H1 (cell line): Measurements from ENCODE around the gene DRAM1. TPM values are rescaled to one million over a fixed set of nuclear protein-coding genes. Genes with fewer than 3 reads are reported as not detected.

Source experiments
- CTCF ChIA-PET: fragments of 300-600 bp; sonication (Branson Sonifier 250); formaldehyde crosslinking; loops from one replicate; lab custom pipeline; 2021; ENCODE audit not compliant: partially characterized antibody; lab: Charles Lee
- POLR2A ChIA-PET: fragments of 300-600 bp; sonication (Branson Sonifier 250); formaldehyde crosslinking; loops from one replicate; lab custom pipeline; 2021; ENCODE audit warnings: inconsistent platforms; ENCODE audit not compliant: partially characterized antibody; lab: Charles Lee
- DNase-seq, 2 experiments: peaks; one replicate each; pipeline versions ENCODE4 v3.0.0 to v3.0.0-alpha.2; 2010 to 2022; ENCODE audit warnings: low spot score in 2 of 2, low read depth in 1 of 2, mixed read lengths in 1 of 2
- FAIRE-seq: peaks from 2 replicates; lab custom pipeline; 2011; peaks lifted over from hg19 to GRCh38; lab: Jason Lieb, UNC
- H2AFZ ChIP-seq: 2 replicates; pipeline ENCODE4 v1.8.1; 2012; ENCODE audit warnings: low read length, inconsistent platforms
- H2AK5ac ChIP-seq: 2 replicates; pipeline ENCODE4 v1.6.1; 2013; ENCODE audit warnings: low read depth, low read length
- H2BK120ac ChIP-seq: replicated peaks from 2 replicates; pipeline ENCODE3; 2013; ENCODE audit warnings: low read depth, low read length, inconsistent platforms
- H2BK12ac ChIP-seq: 2 replicates; pipeline ENCODE4 v1.6.1; 2013; ENCODE audit warnings: low read depth, low read length
- H2BK15ac ChIP-seq: 2 replicates; pipeline ENCODE4 v1.6.1; 2013; ENCODE audit warnings: low read length
- H2BK20ac ChIP-seq: 2 replicates; pipeline ENCODE4 v1.6.1; 2013; ENCODE audit warnings: low read length
- H2BK5ac ChIP-seq: 2 replicates; pipeline ENCODE4 v1.6.1; 2013; ENCODE audit warnings: low read depth, low read length
- H3K14ac ChIP-seq: 2 replicates; pipeline ENCODE4 v1.6.1; 2013; ENCODE audit warnings: inconsistent platforms; ENCODE audit not compliant: insufficient read length
- H3K18ac ChIP-seq: 2 replicates; pipeline ENCODE4 v1.6.1; 2013; ENCODE audit warnings: low read length; ENCODE audit errors: extremely low read depth
- H3K23ac ChIP-seq: 2 replicates; pipeline ENCODE4 v1.6.1; 2013; ENCODE audit warnings: inconsistent platforms; ENCODE audit not compliant: insufficient read length
- H3K23me2 ChIP-seq: 2 replicates; pipeline ENCODE4 v1.6.1; 2013; ENCODE audit warnings: low read depth, low read length
- H3K27ac ChIP-seq: 2 replicates; pipeline ENCODE4 v1.6.1; 2011; ENCODE audit warnings: low read depth, low read length, inconsistent platforms
- H3K27me3 ChIP-seq, 4 experiments: replicated peaks in 1 of 4; 1 replicate in 1 of 4; 2 replicates in 3 of 4; pipeline versions ENCODE4 v1.6.1 to v1.8.1; 2011 to 2013; ENCODE audit warnings: low read length in 3 of 4, mild to moderate bottlenecking in 3 of 4, inconsistent platforms in 2 of 4, mixed read lengths in 2 of 4, moderate library complexity in 1 of 4; ENCODE audit not compliant: control insufficient read depth in 3 of 4, insufficient read depth in 3 of 4; ENCODE audit errors: extremely low read depth in 1 of 4
- H3K36me3 ChIP-seq, 4 experiments: 2 replicates each; pipeline versions ENCODE4 v1.6.1 to v1.8.1; 2011 to 2013; ENCODE audit warnings: mild to moderate bottlenecking in 4 of 4, low read length in 3 of 4, moderate library complexity in 2 of 4, control low read depth in 1 of 4, inconsistent platforms in 1 of 4; ENCODE audit not compliant: insufficient read depth in 4 of 4, control insufficient read depth in 2 of 4
- H3K4ac ChIP-seq: replicated peaks from 2 replicates; pipeline ENCODE3; 2013; ENCODE audit warnings: low read length, low read depth, mixed read lengths, inconsistent platforms; ENCODE audit not compliant: insufficient read length
- H3K4me1 ChIP-seq, 4 experiments: replicated peaks in 1 of 4; 1 replicate in 1 of 4; 2 replicates in 3 of 4; pipeline versions ENCODE4 v1.6.1 to v1.8.1; 2011 to 2013; ENCODE audit warnings: low read length in 3 of 4, inconsistent platforms in 2 of 4, mixed read lengths in 1 of 4; ENCODE audit not compliant: insufficient read depth in 4 of 4, control insufficient read depth in 3 of 4
- H3K4me2 ChIP-seq, 2 experiments: 2 replicates each; pipeline versions ENCODE4 v1.6.1 to v1.8.1; 2011 to 2013; ENCODE audit warnings: low read depth in 2 of 2, low read length in 2 of 2, control low read depth in 1 of 2, inconsistent platforms in 1 of 2, mild to moderate bottlenecking in 1 of 2; ENCODE audit not compliant: insufficient read depth in 1 of 2
- H3K4me3 ChIP-seq, 4 experiments: fragments of 200-600, 300-600 bp in 1 of 4; sonication (generic), shearing (Covaris generic), sonication (Bioruptor Twin) in 1 of 4; 2 replicates each; pipeline versions ENCODE4 v1.5.1 to v1.8.1; 2011 to 2016; ENCODE audit warnings: low read length in 4 of 4, low read depth in 3 of 4, control low read depth in 2 of 4, inconsistent platforms in 2 of 4, mild to moderate bottlenecking in 2 of 4, mixed read lengths in 1 of 4, moderate library complexity in 1 of 4; ENCODE audit not compliant: insufficient read depth in 2 of 4; ENCODE audit errors: extremely low read depth in 1 of 4
- H3K56ac ChIP-seq: replicated peaks from 2 replicates; pipeline ENCODE3; 2013; ENCODE audit warnings: low read depth, mild to moderate bottlenecking, mixed read lengths, low read length, inconsistent platforms; ENCODE audit not compliant: insufficient read length
- H3K79me1 ChIP-seq: 2 replicates; pipeline ENCODE4 v1.6.1; 2013; ENCODE audit warnings: low read depth, low read length, control low read depth
- H3K79me2 ChIP-seq, 2 experiments: 2 replicates each; pipeline versions ENCODE4 v1.6.1 to v1.8.1; 2012 to 2013; ENCODE audit warnings: low read length in 2 of 2, mild to moderate bottlenecking in 2 of 2, inconsistent platforms in 1 of 2; ENCODE audit not compliant: insufficient read depth in 2 of 2, control insufficient read depth in 1 of 2
- H3K9ac ChIP-seq, 4 experiments: replicated peaks in 1 of 4; 1 replicate in 1 of 4; 2 replicates in 3 of 4; pipeline versions ENCODE4 v1.6.1 to v1.8.1; 2011 to 2013; ENCODE audit warnings: low read depth in 3 of 4, low read length in 3 of 4, control low read depth in 2 of 4, mild to moderate bottlenecking in 2 of 4, moderate library complexity in 2 of 4, inconsistent platforms in 1 of 4; ENCODE audit errors: extremely low read depth in 1 of 4
- H3K9me3 ChIP-seq, 2 experiments: 2 replicates each; pipeline versions ENCODE4 v1.6.1 to v1.8.1; 2012 to 2013; ENCODE audit warnings: mild to moderate bottlenecking in 2 of 2, moderate library complexity in 2 of 2, control low read depth in 1 of 2, inconsistent platforms in 1 of 2, low read depth in 1 of 2, low read length in 1 of 2, mixed read lengths in 1 of 2; ENCODE audit not compliant: insufficient read depth in 2 of 2
- H4K20me1 ChIP-seq, 2 experiments: replicated peaks in 1 of 2; 2 replicates each; pipeline versions ENCODE3 to v1.8.1; 2011 to 2013; ENCODE audit warnings: inconsistent platforms in 2 of 2, low read length in 2 of 2, mild to moderate bottlenecking in 1 of 2; ENCODE audit not compliant: insufficient read depth in 2 of 2, control insufficient read depth in 1 of 2
- H4K5ac ChIP-seq: 2 replicates; pipeline ENCODE4 v1.6.1; 2013; ENCODE audit warnings: low read length, low read depth, mixed read lengths, inconsistent platforms; ENCODE audit not compliant: insufficient read length
- H4K8ac ChIP-seq: 2 replicates; pipeline ENCODE4 v1.8.0; 2013; ENCODE audit warnings: mild to moderate bottlenecking, moderate library complexity, low read length, inconsistent platforms; ENCODE audit not compliant: insufficient read depth; ENCODE audit errors: extremely low read depth
- H4K91ac ChIP-seq: replicated peaks from 2 replicates; pipeline ENCODE3; 2013; ENCODE audit warnings: low read length, mixed read lengths, inconsistent platforms; ENCODE audit not compliant: insufficient read length
- ASH2L ChIP-seq: fragments of 200-600, 300-600 bp; sonication (generic); IDR thresholded peaks from one replicate; pipeline ENCODE4 v1.7.1; 2017; ENCODE audit warnings: low read length
- CTBP2 ChIP-seq: IDR thresholded peaks from 2 replicates; pipeline ENCODE4 v1.7.0; 2011; ENCODE audit warnings: borderline replicate concordance, mild to moderate bottlenecking, moderate library complexity, mixed read lengths, low read length; ENCODE audit not compliant: insufficient read depth, insufficient read length
- CTCF ChIP-seq, 3 experiments: IDR thresholded peaks; 1 replicate in 2 of 3; 2 replicates in 1 of 3; pipeline versions ENCODE4 v1.5.1 to v1.6.1; 2011; ENCODE audit warnings: low read length in 3 of 3, mild to moderate bottlenecking in 3 of 3, inconsistent platforms in 2 of 3, low read depth in 1 of 3, moderate library complexity in 1 of 3; ENCODE audit not compliant: insufficient read depth in 1 of 3; ENCODE audit errors: control extremely low read depth in 1 of 3
- EP300 ChIP-seq, 2 experiments: IDR thresholded peaks; 1 replicate in 1 of 2; 2 replicates in 1 of 2; pipeline ENCODE4 v1.6.1; 2011 to 2012; ENCODE audit warnings: low read depth in 2 of 2, low read length in 2 of 2, mild to moderate bottlenecking in 2 of 2, borderline replicate concordance in 1 of 2, inconsistent platforms in 1 of 2, moderate library complexity in 1 of 2
- EZH2 ChIP-seq: fragments of 200-600 bp; sonication (generic); IDR thresholded peaks from 2 replicates; pipeline ENCODE4 v1.7.1; 2012; ENCODE audit warnings: low read depth, mild to moderate bottlenecking, moderate library complexity, low read length, inconsistent platforms; ENCODE audit not compliant: severe bottlenecking
- RXRA ChIP-seq: IDR thresholded peaks from 2 replicates; pipeline ENCODE4 v1.6.1; 2011; ENCODE audit warnings: low read depth, mild to moderate bottlenecking, low read length, moderate library complexity; ENCODE audit not compliant: insufficient read depth
- SP1 ChIP-seq: IDR thresholded peaks from 2 replicates; pipeline ENCODE4 v1.6.1; 2011; ENCODE audit warnings: low read depth, low read length
- WGBS, 2 experiments: shearing (Covaris generic) in 1 of 2; methylation state at CpG; one replicate each; pipeline versions ENCODE4 v1.1.6 to v1.1.7; 2013 to 2015; ENCODE audit warnings: low lambda C conversion rate in 2 of 2, mixed read lengths in 2 of 2, inconsistent platforms in 1 of 2, low coverage in 1 of 2, missing lambda C conversion rate in 1 of 2; ENCODE audit not compliant: insufficient replicate concordance in 2 of 2, insufficient coverage in 1 of 2, insufficient read length in 1 of 2; ENCODE audit errors: extremely low coverage in 1 of 2, missing lambda C conversion rate in 1 of 2; 5-methylcytosine and 5-hydroxymethylcytosine counted together
- polyA plus RNA-seq, 7 experiments: library from polyadenylated mRNA; depleted of rRNA in 3 of 7; stranded (reverse) in 5 of 7; unstranded in 2 of 7; fragments of >200 nt in 5 of 7; fragments of 200-250 nt in 2 of 7; gene quantifications; 1 replicate in 5 of 7; 2 replicates in 1 of 7; 4 replicates in 1 of 7; pipeline versions ENCODE4 v1.2.1 to v1.2.3, GENCODE V29; 2011 to 2013; ENCODE audit warnings: missing spikeins in 2 of 7, mixed read lengths in 2 of 7
- total RNA-seq: library from RNA; stranded (reverse); fragmentation: NEBNext Ultra II Directional; extraction: Animal tissue kit (Norgen Biotek cat#: 25700); gene quantifications from 2 replicates; pipeline ENCODE4 v1.2.1, GENCODE V29; 2021

Gene DRAM1
- total and polyA plus RNA-seq, 2 of the 8 experiments (the other 6 are each of a cell fraction or from before 2014, with no cell fraction given), result 4.6 to 6.2 TPM

GRCh38 chr12:101954113-101954512 lies 76.7 kb downstream of the DRAM1 start:
- H3K36me3 ChIP-seq, result no peaks in the 10 kb centered on the region
- H3K9me3 ChIP-seq, result no peaks in the 10 kb centered on the region
- H2BK12ac ChIP-seq, result no peak overlapping the region
- 86% methylated on average over 1 of the region's 1 CpG; no CpG with 5 or more reads in 1 of the 2 experiments for WGBS, 2 experiments
- no peaks in the 10 kb centered on the region for H3K79me2 ChIP-seq
- TF ChIP-seq EP300 (IDR thresholded peaks at IDR 0.05; ENCODE audit: borderline replicate concordance in 1 of 2, low read depth in 2 of 2, low read length in 2 of 2), result no peak
- no peak for TF ChIP-seq ASH2L
- TF ChIP-seq SP1, result no peak
- no peak for TF ChIP-seq EZH2
- TF ChIP-seq CTBP2, result no peak
- no peak for TF ChIP-seq CTCF (IDR thresholded peaks at IDR 0.05; ENCODE audit: control extremely low read depth in 1 of 3, insufficient read depth in 1 of 3, low read depth in 1 of 3, low read length in 3 of 3)
- no peak for TF ChIP-seq RXRA
- H2BK20ac ChIP-seq, result no peak overlapping the region
- H4K20me1 ChIP-seq, result no peaks in the 10 kb centered on the region
- no peak for DNase-seq
- ChIA-PET POLR2A (no interaction called here), CTCF (no interaction called here)
- H3K4ac ChIP-seq, result no peak overlapping the region
- no peak overlapping the region for H3K27ac ChIP-seq
- no peaks in the 10 kb centered on the region for H3K27me3 ChIP-seq
- no peak overlapping the region for H3K4me3 ChIP-seq
- no peak overlapping the region for H2BK15ac ChIP-seq
- H3K23ac ChIP-seq, result no peak overlapping the region
- no peak for FAIRE-seq
- no peaks in the 10 kb centered on the region for H3K4me1 ChIP-seq
- H3K56ac ChIP-seq, result no peak overlapping the region
- H4K91ac ChIP-seq, result no peak overlapping the region
- no peak overlapping the region for H3K4me2 ChIP-seq
- H4K8ac ChIP-seq, result no peak overlapping the region
- H3K79me1 ChIP-seq, result no peaks in the 10 kb centered on the region
- H2AFZ ChIP-seq, result no peak overlapping the region
- H2BK120ac ChIP-seq, result no peak overlapping the region
- no peak overlapping the region for H2AK5ac ChIP-seq
- no peak overlapping the region for H3K9ac ChIP-seq
- H3K14ac ChIP-seq, result no peak overlapping the region
- H4K5ac ChIP-seq, result no peak overlapping the region
- H2BK5ac ChIP-seq, result no peak overlapping the region
- H3K18ac ChIP-seq, result no peak overlapping the region
- no peaks in the 10 kb centered on the region for H3K23me2 ChIP-seq
